OCI-LY1 (cell line): Measurements from ENCODE around the gene ARL8B.

Source experiments
- H2AFZ ChIP-seq: fragments of 200-600 bp; sonication (generic), shearing (Covaris generic); 2 replicates; pipeline ENCODE4 v1.6.0; 2014; ENCODE audit warnings: antibody characterized with exemption, mild to moderate bottlenecking, low read length
- H3F3A ChIP-seq: fragments of 200-600 bp; sonication (generic), shearing (Covaris generic); 2 replicates; pipeline ENCODE4 v1.6.0; 2014; ENCODE audit warnings: mild to moderate bottlenecking, antibody characterized with exemption, low read length, moderate library complexity; ENCODE audit not compliant: insufficient read depth
- H3K27ac ChIP-seq: fragments of 200-600 bp; sonication (generic); 2 replicates; pipeline ENCODE4 v1.5.1; 2014; ENCODE audit warnings: low read length, mixed run types, mild to moderate bottlenecking, low read depth; ENCODE audit not compliant: poor library complexity, severe bottlenecking
- H3K27me3 ChIP-seq: fragments of 200-600 bp; sonication (generic); 2 replicates; pipeline ENCODE4 v1.6.0; 2014; ENCODE audit warnings: antibody characterized with exemption, mild to moderate bottlenecking, low read length, moderate library complexity; ENCODE audit not compliant: insufficient read depth
- H3K36me3 ChIP-seq: fragments of 200-600 bp; sonication (generic); 2 replicates; pipeline ENCODE4 v1.6.1; 2014; ENCODE audit warnings: mild to moderate bottlenecking, antibody characterized with exemption, low read length, moderate library complexity, mixed read lengths; ENCODE audit not compliant: insufficient read depth
- H3K4me1 ChIP-seq: fragments of 200-600 bp; sonication (generic); 2 replicates; pipeline ENCODE4 v1.5.1; 2014; ENCODE audit warnings: mild to moderate bottlenecking, low read length, moderate library complexity; ENCODE audit not compliant: insufficient read depth, severe bottlenecking
- H3K4me2 ChIP-seq: fragments of 200-600 bp; sonication (generic), shearing (Covaris generic); 2 replicates; pipeline ENCODE4 v1.6.1; 2014; ENCODE audit warnings: low read length
- H3K4me3 ChIP-seq: fragments of 200-600 bp; sonication (generic); 2 replicates; pipeline ENCODE4 v1.5.1; 2014; ENCODE audit warnings: low read length, low read depth, mild to moderate bottlenecking, mixed read lengths; ENCODE audit not compliant: poor library complexity, severe bottlenecking
- H3K79me2 ChIP-seq: fragments of 200-600 bp; shearing (Covaris generic); 2 replicates; pipeline ENCODE4 v1.6.1; 2016; ENCODE audit warnings: mixed run types, low read length, mixed read lengths; ENCODE audit not compliant: insufficient read depth
- H3K9ac ChIP-seq: fragments of 200-600 bp; sonication (generic), shearing (Covaris generic); 2 replicates; pipeline ENCODE4 v1.6.1; 2014; ENCODE audit warnings: mild to moderate bottlenecking, low read length, mixed read lengths
- H3K9me2 ChIP-seq: fragments of 200-600 bp; sonication (generic), shearing (Covaris generic); 2 replicates; pipeline ENCODE4 v1.6.1; 2014; ENCODE audit warnings: low read depth, mild to moderate bottlenecking, low read length, mixed read lengths
- H3K9me3 ChIP-seq: fragments of 200-600 bp; shearing (Covaris generic); 2 replicates; pipeline ENCODE4 v1.6.1; 2014; ENCODE audit warnings: low read length, mixed read lengths
- H4K20me1 ChIP-seq: fragments of 200-600 bp; sonication (generic), shearing (Covaris generic); 2 replicates; pipeline ENCODE4 v1.6.0; 2016; ENCODE audit warnings: mild to moderate bottlenecking, low read length; ENCODE audit not compliant: insufficient read depth
- CTCF ChIP-seq: fragments of 200-600 bp; sonication (generic), shearing (Covaris generic); IDR thresholded peaks from 2 replicates; pipeline ENCODE4 v1.5.1; 2017; ENCODE audit warnings: mild to moderate bottlenecking, antibody characterized with exemption, low read length, moderate library complexity, mixed read lengths
- EZH2 ChIP-seq: fragments of 200-600 bp; sonication (generic), shearing (Covaris generic); IDR thresholded peaks from 2 replicates; pipeline ENCODE4 v1.8.0; 2017; ENCODE audit warnings: borderline replicate concordance, mixed run types, mild to moderate bottlenecking, antibody characterized with exemption, low read length, moderate library complexity, mixed read lengths

ARL8B gene

DNA sequence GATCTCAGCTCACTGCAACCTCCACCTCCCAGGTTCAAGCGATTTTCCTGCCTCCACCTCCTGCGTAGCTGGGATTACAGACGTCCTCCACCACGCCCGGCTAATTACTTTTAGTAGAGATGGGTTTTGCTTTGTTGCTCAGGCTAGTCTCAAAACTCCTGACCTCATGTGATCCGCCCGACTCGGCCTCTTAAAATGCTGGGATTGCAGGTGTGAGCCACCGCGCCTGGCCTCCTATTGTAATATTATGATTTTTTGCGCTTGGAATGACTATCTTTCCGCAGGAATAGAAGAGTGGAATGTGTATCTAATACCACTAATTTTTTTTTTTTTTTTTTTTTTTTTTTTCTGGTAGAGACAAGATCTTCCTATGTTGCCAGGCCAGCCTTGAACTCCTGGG, 1.8 kb downstream of the ARL8B start:
- H3K36me3 ChIP-seq: peaks cover 5% of the 10 kb centered on the region
- H3F3A ChIP-seq: no peaks in the 10 kb centered on the region
- H3K9ac ChIP-seq: no peak overlapping the region; the same call in 1 of the 2 replicates
- no peak overlapping the region for H3K27ac ChIP-seq
- H3K9me2 ChIP-seq: no peaks in the 10 kb centered on the region
- peaks cover 24% of the 10 kb centered on the region for H3K4me1 ChIP-seq
- H3K4me2 ChIP-seq: peak overlapping the region; percentile 95
- no peak overlapping the region for H2AFZ ChIP-seq
- TF ChIP-seq EZH2 (no peak), CTCF (no peak)
- no peaks in the 10 kb centered on the region for H3K27me3 ChIP-seq
- no peaks in the 10 kb centered on the region for H4K20me1 ChIP-seq
- H3K79me2 ChIP-seq: peaks cover 67% of the 10 kb centered on the region
- H3K9me3 ChIP-seq: no peaks in the 10 kb centered on the region
- H3K4me3 ChIP-seq: peak overlapping the region; percentile 100

- Histone ChIP-seq H3K4me3 (no peak overlapping the region), H3K4me2 (no peak overlapping the region), H3K4me1 (peaks cover 24% of the 10 kb centered on the region)
Observed at GRCh38 chr3:5126586-5126985, 4.5 kb downstream of the ARL8B start.

GRCh38 chr3:5128849-5129248, 6.8 kb downstream of the ARL8B start:
- Histone ChIP-seq H3K4me3 (no peak overlapping the region), H3K4me1 (peaks cover 18% of the 10 kb centered on the region), H3F3A (no peaks in the 10 kb centered on the region), H3K9me2 (no peaks in the 10 kb centered on the region), H3K36me3 (peaks cover 5% of the 10 kb centered on the region), H3K9me3 (no peaks in the 10 kb centered on the region), H3K9ac (no peak overlapping the region), H3K79me2 (peaks cover 94% of the 10 kb centered on the region), H2AFZ (no peak overlapping the region), H3K27me3 (no peaks in the 10 kb centered on the region), H4K20me1 (no peaks in the 10 kb centered on the region), H3K4me2 (no peak overlapping the region), H3K27ac (no peak overlapping the region)
- TF ChIP-seq CTCF: no peak
- TF ChIP-seq EZH2: no peak

More at GRCh38 chr3:5126586-5126985, 4.5 kb downstream of the ARL8B start:
- no peaks in the 10 kb centered on the region for H3F3A ChIP-seq
- no peaks in the 10 kb centered on the region for H3K9me3 ChIP-seq
- peaks cover 89% of the 10 kb centered on the region for H3K79me2 ChIP-seq
- TF ChIP-seq EZH2: no peak
- no peak for TF ChIP-seq CTCF
- H3K36me3 ChIP-seq: peaks cover 5% of the 10 kb centered on the region
- H2AFZ ChIP-seq: no peak overlapping the region
- H3K27me3 ChIP-seq: no peaks in the 10 kb centered on the region
- no peaks in the 10 kb centered on the region for H3K9me2 ChIP-seq
- H3K9ac ChIP-seq: no peak overlapping the region
- no peaks in the 10 kb centered on the region for H4K20me1 ChIP-seq
- H3K27ac ChIP-seq: no peak overlapping the region
